HG02610 (cell line): ENCODE results near the gene ACOXL.

Experiments
- ATAC-seq: cut with Tn5 transposase; IDR thresholded peaks from one replicate; pipeline ENCODE4 v1.9.1; 2021; ENCODE audit warnings: mild to moderate bottlenecking, moderate library complexity; ENCODE audit not compliant: unreplicated experiment

The ACOXL gene

DNA sequence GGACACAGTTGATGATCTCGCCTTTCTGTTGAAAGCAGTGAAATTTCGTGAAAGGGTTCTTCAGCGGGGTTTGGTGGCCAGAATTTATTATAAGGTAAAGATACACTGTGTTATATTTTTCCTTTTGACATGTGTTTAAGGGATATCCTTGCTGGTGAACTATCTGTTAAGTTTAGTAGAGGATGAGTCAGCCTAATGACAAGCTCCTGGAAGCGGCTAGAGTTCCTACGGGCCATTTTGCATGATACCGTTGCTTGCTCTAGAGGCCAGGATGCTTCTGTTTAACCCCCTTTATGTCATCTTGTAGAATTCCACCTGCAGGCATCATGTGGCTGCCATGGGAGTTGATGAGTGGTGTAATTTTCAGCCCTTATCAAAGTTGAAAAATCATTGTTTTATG, 263.5 kb downstream of the ACOXL start:
- ATAC-seq, result no peak

DNA sequence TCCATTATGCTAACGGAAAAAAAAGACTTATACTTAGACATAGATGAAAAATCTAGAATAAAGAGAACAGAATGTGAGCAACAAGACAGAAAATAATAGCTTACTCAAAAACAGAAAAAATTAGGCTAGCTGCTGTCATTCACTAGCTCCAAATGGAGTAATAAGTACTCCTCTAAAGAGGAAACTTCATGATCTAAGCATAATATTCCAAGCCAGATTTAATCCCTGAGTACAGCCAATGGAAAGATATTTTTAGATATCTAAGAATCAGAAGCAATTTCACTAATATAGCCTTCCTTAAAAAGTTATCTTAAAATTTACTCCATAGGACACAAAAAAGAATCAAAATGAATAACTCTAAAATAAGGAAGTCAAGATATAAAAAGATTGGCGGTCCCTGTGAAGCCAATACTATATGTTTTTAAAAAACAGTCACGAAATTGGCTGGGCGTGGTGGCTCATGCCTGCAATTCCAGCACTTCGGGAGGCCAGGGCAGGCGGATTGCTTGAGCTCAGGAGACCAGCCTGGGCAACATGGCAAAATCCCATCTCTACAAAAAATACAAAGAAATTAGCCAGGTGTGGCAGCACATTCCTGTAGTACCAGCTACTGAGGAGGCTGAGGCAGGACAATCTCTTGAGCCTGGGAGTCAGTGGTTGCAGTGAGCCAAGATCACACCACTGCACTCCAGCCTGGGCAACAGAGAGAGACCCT, 265.1 kb downstream of the ACOXL start:
- no peak for ATAC-seq

DNA sequence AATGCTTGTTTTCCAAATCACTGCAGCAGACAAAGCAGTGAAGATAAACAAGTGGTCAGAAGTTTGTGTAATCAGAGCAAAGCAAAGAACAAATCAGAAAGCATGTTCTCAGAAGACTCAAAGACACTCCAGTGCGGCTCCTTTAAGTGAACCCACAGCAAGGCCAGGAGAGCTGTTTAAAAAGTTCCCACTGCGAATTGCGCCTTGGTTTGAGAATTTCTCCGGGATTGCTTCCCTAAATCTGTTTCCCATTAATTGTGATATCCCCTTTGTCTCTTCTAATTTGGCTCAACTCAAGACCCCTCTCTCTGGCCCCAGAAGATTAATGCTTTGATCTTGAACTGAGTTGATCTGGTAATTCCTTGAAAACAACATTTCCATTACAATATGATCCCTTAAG, 265.9 kb downstream of the ACOXL start:
- ATAC-seq, result no peak

DNA sequence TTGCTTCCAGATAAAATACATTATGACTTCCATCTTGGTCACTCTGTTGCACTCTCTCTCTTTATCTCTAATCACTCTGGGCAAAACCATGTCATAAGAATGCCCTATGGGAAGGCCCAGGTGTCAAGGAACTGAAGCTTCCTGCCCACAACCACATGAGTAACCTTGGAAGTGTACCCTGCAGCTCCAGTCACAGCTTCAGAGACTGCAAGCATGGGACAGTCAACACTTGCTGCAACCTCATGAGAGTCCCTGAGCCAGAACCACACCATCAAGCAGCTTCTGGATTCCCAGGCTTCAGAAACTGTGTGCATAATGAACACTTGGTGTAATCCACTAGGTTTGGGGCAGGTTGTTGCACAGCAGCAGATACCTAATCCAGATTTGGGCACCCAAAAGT, 267.3 kb downstream of the ACOXL start:
- no peak for ATAC-seq

DNA sequence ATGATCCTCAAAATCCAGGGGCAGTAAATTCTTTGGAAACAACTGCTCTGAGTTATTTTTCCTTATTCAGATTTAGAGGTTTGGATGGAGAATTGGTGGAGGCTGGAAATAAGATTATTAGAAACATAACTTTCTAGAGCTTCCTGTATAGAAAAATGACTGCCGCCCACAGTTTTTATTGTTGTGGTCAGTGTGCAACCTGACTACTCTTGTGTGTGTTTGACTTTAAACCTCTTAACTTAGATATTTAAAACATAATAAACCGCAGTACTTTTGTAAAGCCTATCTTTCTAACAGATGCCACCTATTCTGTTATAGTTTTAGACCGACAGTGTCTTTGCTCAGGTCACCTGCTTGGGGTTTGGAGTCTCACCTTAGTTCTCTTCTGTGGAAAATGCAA, 272.9 kb downstream of the ACOXL start:
- no peak for ATAC-seq

DNA sequence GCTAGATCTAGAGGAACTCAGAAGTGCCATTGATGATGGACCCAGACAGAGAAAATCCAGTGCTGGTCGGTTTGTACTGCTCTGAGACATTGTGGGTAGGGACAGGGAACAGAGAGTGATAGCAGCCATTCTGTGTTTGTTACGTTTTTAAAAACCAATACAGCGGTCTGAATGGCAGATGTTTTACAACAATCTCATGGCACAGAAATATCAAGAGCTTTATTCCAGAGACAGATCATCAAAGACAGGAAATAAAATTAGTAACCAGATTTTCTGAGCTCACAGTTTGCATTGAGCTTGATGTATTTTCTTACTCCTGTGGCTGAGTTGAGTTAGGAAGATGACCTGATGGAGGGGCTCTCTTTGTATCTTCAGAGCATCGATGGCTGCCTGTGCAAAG, 273.4 kb downstream of the ACOXL start:
- no peak for ATAC-seq

DNA sequence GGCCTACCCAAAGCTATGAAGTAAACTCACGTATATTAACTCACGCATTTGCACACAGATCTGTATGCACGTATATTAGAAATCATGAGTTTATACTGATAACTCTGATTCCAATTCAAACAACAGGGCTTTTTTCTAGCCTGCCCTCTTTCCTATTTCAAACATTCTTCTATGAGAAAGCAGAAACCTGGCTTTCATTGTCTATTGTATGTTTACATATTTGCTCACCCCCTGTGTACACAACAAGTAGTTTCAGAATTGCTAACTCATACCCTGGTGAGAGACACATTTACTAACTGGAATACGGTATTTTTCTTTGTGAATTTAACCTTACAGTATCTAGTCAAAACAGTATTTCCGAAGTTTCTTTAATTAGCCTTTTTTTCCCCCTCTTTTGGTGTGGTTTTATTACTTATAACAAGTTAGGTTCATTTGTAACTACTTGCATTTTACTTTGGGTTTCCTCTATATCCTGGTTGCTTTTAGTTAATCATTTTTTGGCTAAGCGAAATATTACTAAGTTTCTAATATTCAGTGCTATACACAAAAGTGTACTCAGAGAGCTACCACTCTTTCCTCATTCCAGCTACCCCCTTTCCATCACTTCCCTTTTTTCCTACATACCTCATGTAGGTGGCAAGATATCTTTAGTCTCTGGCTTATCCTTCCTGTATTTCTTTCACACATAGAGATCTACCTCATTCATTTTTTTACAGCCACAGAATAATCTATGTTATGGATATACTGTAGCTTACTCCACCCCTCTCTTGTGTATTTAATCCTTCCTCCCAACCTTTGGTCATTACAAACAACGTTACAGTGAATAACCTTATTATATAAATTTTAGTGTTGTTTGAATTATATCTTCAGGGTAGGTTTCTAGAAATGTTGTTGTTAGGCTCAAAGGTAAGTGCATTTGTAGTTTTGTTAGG, 275.6 kb downstream of the ACOXL start:
- ATAC-seq, result no peak

DNA sequence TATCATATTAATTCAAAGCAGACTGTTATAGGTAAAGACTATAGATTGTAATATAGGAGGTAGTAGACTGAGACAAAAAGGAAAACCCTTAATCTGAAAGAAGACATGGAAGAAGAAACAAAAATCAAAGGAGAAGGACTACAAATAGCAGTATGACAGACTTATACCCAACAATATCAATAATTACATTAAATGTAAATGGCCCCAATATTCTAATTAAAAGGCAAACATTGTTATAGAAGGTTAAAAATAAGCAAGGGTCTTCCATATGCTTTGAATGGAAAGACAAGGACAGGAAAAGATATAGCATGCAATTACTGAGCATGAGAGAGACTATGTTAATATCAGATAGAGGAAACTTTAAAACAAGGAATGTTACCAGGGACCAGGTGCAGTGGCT, 278.8 kb downstream of the ACOXL start:
- ATAC-seq, result no peak

DNA sequence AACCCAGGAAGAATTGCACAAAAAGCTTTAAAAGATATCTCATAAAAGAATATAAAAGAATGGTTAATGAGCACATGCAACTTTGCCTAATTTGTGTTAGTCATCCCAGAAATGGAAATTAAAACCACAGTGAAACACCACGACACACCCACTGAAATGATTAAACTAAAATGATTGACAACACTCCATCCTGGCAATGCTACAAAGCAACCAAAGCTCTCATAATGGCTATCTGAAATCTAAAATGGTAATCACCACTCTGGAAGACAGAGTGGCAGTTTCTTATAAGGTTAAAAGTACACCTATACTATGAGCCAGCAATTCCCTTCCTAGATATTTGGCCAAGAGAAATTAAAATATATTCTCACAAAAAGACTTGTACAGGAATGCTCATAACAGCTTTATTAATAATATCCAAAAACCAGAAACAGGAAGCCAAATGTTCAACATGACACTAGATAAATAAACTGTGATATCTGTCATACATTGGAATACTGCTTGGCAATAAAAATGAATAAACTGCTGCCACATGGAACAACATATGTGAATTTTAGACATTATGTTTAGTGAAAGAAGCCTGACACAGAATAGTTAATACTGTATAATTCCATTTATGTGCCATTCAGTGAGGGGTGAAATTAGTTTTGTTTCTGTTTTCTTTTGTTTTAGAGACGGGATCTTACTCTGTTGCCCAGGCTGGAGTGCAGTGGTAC, 283.1 kb downstream of the ACOXL start:
- no peak for ATAC-seq

DNA sequence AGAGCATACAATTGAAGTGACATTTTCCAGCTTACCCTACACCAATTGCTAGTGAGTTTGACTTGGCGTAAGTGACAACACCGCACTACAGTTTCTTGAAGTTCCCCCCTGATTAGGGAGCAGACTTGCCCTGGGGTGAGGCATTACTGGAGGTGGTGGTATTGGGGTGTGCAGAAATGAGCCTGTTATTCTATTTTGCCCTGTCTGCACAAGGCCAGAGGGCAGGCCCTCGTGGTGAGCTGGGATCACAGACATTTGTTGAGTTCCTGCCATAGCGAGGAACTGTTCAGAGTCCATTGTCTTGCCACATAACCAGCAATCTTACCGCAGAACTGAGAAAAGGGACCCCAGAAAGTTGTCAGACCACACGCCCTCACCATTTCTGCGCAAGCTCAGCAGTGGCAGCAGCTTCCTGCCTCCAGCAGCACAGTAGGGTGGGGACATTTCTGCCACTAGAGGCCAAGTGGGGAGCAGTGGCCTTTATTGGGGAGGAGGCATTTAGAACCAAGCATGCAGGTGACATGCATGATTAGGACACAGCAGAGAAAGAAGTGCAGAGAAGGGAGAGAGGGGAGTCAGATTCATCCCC, 284.8 kb downstream of the ACOXL start:
- no peak for ATAC-seq

DNA sequence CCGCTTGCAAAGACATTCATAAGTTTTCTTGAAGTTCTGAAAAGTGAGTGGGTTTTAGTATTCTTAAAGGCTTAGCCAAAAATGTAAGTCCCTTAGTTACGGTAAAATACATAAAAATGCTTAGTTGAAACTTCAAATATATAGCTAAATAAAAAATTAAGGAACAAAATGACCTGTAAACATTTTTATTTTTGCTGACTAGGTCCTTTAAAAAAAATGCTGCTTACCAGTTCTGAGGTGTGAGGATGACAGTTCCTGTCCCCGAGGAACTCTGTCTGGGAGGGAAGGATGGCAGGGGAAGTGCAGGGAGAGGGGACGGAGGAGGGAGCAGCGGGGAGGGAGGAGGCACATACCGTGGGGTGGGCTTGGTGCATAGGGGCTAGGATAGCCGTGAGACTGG, 285.5 kb downstream of the ACOXL start:
- no peak for ATAC-seq

DNA sequence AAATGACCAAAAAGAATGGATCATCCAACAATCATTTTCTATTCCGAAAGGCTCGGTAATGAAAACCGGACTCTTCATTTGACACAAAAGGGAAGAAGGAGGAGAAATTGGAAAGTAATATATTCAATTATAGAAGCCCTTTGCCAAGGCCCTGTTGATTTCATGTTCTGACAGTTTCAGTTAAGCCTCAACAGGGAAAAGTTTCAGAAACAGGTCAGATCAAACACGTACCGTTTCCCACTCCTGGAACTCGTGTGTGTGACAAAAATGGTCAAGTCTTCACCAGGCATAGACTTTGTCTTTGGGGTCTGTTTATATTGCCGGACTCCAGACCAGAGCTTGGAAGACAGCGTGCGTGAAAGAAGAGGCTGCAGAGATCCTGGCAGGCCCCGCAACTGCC, 287.0 kb downstream of the ACOXL start:
- ATAC-seq, result no peak

DNA sequence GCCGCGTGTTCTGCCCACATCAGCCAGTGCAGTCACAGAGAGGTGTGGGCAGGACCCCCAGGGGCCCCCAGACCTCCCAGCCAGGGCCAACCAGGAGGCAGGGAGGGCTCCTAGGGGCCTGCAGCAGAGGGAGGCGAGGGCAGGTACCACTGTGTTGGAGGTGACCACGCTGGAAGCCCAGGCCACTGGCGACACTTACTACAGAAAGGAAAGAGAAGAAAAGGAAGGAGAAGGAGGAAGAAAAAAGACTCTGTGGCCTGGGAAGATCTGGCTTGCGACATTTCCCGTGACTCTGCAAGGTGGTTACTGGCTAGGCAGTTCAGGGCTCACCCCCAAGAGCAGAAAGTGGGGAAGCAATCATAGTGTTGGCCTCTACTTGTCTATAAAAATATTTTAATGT, 290.3 kb downstream of the ACOXL start:
- no peak for ATAC-seq

DNA sequence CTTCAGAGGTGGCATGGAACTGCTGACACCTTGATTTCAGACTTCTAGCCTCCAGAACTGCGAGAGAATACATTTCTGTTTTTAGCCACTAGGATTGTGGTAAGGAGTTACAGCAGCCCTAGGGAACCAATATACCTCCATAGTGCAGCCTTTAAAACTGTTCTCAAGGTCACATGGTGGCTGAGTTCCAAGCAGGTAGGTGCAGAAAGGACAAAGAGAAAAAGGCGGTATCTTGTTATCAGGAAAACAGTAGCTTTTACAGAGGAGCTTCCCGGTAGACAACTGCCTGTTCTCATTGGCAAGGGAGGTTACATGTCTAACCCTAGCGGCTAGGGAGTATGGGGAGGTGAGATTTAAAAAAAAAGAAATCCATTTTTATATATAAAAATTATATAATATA, 292.1 kb downstream of the ACOXL start:
- no peak for ATAC-seq

DNA sequence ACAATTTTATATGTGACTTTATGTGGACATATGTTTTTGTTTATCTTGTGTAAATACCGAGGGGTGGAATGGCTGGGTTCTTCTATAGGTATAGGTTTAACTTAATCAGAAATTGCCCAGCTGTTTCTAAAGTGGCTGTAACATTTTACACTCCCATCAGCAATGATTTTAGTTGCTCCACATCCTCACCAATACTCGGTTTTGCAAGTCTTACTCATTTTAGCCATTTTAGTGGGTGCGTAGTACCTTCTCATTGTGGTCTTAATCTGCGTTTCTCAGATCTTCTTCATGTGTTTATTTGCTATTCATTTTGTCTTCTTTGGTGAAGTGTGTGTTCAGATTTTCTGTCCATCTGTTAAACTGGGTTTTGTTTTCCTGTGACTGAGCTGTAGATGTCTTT, 292.9 kb downstream of the ACOXL start:
- ATAC-seq, result no peak

DNA sequence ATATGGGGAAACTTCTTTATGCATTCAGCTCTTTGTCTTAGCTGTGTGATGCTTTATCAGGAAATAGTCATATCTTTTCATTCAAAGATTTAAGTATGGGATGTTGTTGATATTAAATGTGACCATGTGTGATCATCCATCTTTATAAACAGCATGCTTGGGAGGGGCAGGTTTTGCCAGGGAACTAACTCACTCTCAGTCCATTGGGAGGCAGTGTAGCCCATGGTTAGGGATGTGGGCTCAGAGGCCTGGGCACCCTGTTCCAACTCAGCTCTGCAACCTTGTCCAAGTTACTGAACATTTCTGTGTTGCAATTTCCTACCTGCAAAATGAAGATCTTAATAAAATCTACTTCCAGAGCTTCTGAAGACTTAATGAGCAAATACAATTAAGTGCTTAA, 296.3 kb downstream of the ACOXL start:
- ATAC-seq, result no peak

DNA sequence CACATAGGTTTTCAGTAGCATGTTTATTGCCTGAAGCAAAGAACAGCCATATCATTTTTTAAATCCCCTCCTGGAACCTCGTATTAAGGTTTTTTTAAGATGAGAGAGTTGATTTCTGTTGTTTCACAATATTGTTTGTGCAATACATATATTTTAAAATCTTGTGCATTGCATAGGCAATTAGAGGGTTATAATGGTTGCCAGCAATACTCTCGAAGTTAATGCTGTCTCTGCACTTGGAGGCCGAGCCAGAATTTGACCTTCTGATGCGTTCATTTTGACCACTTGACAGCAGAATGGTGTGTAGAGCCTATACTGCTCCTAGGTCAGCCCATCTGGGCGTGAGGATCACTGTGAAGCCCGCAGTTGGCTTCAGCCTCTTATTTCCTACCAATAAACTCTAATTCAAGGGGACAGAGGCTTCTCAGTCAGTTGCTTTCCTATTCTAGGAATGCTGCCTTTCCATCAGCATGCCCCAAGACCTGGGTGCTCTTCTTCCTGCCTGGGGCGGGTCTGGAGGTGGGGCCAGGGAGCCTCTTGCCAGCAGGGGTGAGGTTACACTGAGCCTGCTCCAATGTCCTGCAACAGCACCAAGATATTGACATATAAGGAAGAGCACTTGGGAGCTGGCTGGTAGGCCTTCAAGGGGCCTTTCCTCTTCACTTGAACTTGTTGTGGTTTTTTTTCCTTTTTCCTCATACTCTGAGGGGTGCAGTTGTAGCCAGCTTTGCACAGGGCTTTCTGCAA, 297.0 kb downstream of the ACOXL start:
- no peak for ATAC-seq

DNA sequence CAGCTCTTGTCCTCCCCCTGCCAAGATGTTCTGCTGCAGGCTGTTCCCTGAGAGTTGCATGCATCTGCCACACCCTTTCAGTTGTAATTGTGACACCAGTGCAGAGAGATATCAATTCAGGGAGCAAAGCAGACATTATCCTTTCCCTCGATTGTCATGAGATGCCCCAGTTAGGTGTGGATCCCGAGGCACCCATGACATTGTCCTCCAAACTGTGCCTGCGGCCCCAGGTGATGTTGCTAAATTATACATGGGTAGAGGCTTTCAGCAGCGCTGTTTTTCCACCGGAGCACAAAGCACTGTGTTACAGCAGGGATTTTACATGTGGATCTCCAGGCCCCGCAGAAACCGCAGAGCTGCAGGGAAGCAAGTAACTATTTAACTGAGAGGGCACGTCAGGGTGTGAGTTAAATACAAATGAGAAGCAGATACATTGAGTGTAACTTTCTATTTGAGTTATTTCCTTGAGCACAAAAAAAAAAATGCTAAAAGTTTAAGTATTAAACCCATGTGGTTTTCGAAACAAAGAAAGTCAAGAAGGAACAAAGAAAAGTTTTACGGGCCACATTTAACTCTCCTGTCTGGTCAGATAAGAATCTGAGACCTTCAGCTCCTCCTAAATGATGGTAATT, 298.0 kb downstream of the ACOXL start:
- peak; percentile 56 for ATAC-seq

DNA sequence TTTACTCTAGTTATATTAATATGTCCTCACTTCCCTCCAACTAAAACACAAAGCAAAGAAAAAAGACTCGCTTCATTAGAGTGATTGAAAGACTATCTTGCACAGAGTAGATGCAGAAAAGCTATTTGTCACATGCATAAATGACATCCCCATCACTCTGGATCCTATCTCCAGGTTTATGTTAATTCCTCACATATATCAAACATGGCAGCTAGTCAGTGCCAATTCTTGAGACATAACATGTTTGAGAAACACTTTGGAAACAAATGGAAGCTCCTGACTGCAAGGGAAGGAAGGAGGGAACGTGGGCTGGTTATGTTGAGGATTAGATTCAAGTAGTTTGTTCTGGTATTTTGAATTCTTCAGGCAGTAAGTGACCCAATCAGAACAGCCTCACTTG, 298.6 kb downstream of the ACOXL start:
- ATAC-seq, result no peak
